Breast epithelium (tissue), 3 donors: ENCODE data around the gene VARS2.

Experiments used
- POLR2A ChIP-seq: fragments of 450-650 bp; IDR thresholded peaks from one replicate; pipeline ENCODE4 v1.6.1; 2016; ENCODE audit warnings: antibody characterized with exemption, mild to moderate bottlenecking, moderate library complexity
- POLR2AphosphoS5 ChIP-seq, 3 donors: sonication (generic); formaldehyde crosslinking; IDR thresholded peaks; one replicate each; pipeline ENCODE4 v1.6.1; 2017; ENCODE audit warnings: antibody characterized with exemption in 3 of 3
- TF ChIP-seq, protein P1 (sequence below), 3 donors: fragments of 450-650 bp; IDR thresholded peaks; one replicate each; pipeline ENCODE4 v1.5.1; 2016 to 2017; ENCODE audit warnings: antibody characterized with exemption in 3 of 3, mild to moderate bottlenecking in 3 of 3, moderate library complexity in 3 of 3

DNA sequence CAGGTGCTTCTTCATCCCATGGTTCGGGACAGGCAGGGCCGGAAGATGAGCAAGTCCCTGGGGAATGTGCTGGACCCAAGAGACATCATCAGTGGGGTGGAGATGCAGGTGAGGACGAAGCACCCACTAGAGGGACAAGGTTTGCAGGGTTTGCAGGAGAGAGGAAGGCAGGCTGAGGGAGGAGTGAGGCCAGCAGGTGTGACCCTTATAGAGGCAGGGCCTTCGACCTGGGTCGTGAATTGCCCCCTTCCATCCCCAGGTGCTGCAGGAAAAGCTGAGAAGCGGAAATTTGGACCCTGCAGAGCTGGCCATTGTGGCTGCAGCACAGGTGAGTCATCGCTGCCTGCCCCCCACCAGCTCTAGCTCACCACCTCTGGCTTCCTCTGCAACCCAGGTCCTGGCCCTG lies 8.4 kb downstream of the VARS2 start:
- TF ChIP-seq, protein P1, sequence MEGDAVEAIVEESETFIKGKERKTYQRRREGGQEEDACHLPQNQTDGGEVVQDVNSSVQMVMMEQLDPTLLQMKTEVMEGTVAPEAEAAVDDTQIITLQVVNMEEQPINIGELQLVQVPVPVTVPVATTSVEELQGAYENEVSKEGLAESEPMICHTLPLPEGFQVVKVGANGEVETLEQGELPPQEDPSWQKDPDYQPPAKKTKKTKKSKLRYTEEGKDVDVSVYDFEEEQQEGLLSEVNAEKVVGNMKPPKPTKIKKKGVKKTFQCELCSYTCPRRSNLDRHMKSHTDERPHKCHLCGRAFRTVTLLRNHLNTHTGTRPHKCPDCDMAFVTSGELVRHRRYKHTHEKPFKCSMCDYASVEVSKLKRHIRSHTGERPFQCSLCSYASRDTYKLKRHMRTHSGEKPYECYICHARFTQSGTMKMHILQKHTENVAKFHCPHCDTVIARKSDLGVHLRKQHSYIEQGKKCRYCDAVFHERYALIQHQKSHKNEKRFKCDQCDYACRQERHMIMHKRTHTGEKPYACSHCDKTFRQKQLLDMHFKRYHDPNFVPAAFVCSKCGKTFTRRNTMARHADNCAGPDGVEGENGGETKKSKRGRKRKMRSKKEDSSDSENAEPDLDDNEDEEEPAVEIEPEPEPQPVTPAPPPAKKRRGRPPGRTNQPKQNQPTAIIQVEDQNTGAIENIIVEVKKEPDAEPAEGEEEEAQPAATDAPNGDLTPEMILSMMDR (IDR thresholded peaks at IDR 0.05) = no peak
- TF ChIP-seq POLR2AphosphoS5 (IDR thresholded peaks at IDR 0.05) (no peak), POLR2A (no peak)
